Trophoblast cell (in vitro differentiated cells and primary cell): ENCODE measurements around the gene LIMK2.

Experiments
- DNase-seq, 2 donors: peaks; one replicate each; pipeline ENCODE4 v3.0.0-alpha.2; 2016
- H2AFZ ChIP-seq: 2 replicates; pipeline ENCODE4 v1.6.1; 2013; ENCODE audit warnings: low read length, moderate library complexity, mild to moderate bottlenecking; ENCODE audit not compliant: insufficient read depth, poor library complexity
- H2AK5ac ChIP-seq: 2 replicates; pipeline ENCODE4 v1.6.1; 2013; ENCODE audit warnings: mild to moderate bottlenecking, low read length
- H2BK120ac ChIP-seq: 2 replicates; pipeline ENCODE4 v1.6.1; 2013; ENCODE audit warnings: low read length, mild to moderate bottlenecking, moderate library complexity; ENCODE audit not compliant: insufficient read depth, poor library complexity
- H2BK12ac ChIP-seq: 2 replicates; pipeline ENCODE4 v1.6.1; 2013; ENCODE audit warnings: mild to moderate bottlenecking, low read length, moderate library complexity
- H2BK5ac ChIP-seq: 2 replicates; pipeline ENCODE4 v1.6.1; 2013; ENCODE audit warnings: low read length, low read depth, moderate library complexity, mild to moderate bottlenecking; ENCODE audit not compliant: poor library complexity
- H3K14ac ChIP-seq: 2 replicates; pipeline ENCODE4 v1.6.1; 2013; ENCODE audit warnings: mild to moderate bottlenecking, low read length
- H3K18ac ChIP-seq: 2 replicates; pipeline ENCODE4 v1.6.1; 2013; ENCODE audit warnings: mild to moderate bottlenecking, low read length
- H3K23ac ChIP-seq: 2 replicates; pipeline ENCODE4 v1.6.1; 2013; ENCODE audit warnings: low read length
- H3K27ac ChIP-seq: 2 replicates; pipeline ENCODE4 v1.5.1; 2013; ENCODE audit warnings: low read depth, mild to moderate bottlenecking, inconsistent platforms, low read length, moderate library complexity
- H3K27me3 ChIP-seq: 2 replicates; pipeline ENCODE4 v1.6.1; 2013; ENCODE audit warnings: inconsistent platforms, mild to moderate bottlenecking, low read length, moderate library complexity; ENCODE audit not compliant: insufficient read depth
- H3K36me3 ChIP-seq, 2 experiments: 1 replicate in 1 of 2; 2 replicates in 1 of 2; pipeline ENCODE4 v1.6.1; 2013; ENCODE audit warnings: low read length in 2 of 2, mild to moderate bottlenecking in 2 of 2, moderate library complexity in 1 of 2; ENCODE audit not compliant: insufficient read depth in 2 of 2, control insufficient read depth in 1 of 2
- H3K4ac ChIP-seq: 2 replicates; pipeline ENCODE4 v1.6.1; 2013; ENCODE audit warnings: low read depth, mild to moderate bottlenecking, low read length, moderate library complexity
- H3K4me1 ChIP-seq, 2 experiments: 1 replicate in 1 of 2; 2 replicates in 1 of 2; pipeline ENCODE4 v1.6.1; 2013; ENCODE audit warnings: low read length in 2 of 2, mild to moderate bottlenecking in 2 of 2, moderate library complexity in 1 of 2; ENCODE audit not compliant: insufficient read depth in 2 of 2, control insufficient read depth in 1 of 2
- H3K4me2 ChIP-seq: 2 replicates; pipeline ENCODE4 v1.6.1; 2013; ENCODE audit warnings: inconsistent platforms, mild to moderate bottlenecking, low read length, moderate library complexity
- H3K4me3 ChIP-seq: 2 replicates; pipeline ENCODE4 v1.5.1; 2013; ENCODE audit warnings: mild to moderate bottlenecking, low read depth, low read length, inconsistent platforms
- H3K79me1 ChIP-seq: one replicate; pipeline ENCODE4 v1.6.1; 2013; ENCODE audit warnings: low read length
- H3K79me2 ChIP-seq: 2 replicates; pipeline ENCODE4 v1.6.1; 2013; ENCODE audit warnings: low read length, mild to moderate bottlenecking; ENCODE audit not compliant: control insufficient read depth, insufficient read depth, poor library complexity
- H3K9ac ChIP-seq: 2 replicates; pipeline ENCODE4 v1.6.1; 2013; ENCODE audit warnings: mild to moderate bottlenecking, low read length
- H3K9me3 ChIP-seq: 2 replicates; pipeline ENCODE4 v1.6.1; 2013; ENCODE audit warnings: low read depth, mild to moderate bottlenecking, control low read depth, inconsistent platforms, low read length; ENCODE audit not compliant: insufficient read depth
- H4K12ac ChIP-seq: 2 replicates; pipeline ENCODE4 v1.6.1; 2013; ENCODE audit warnings: low read depth, mild to moderate bottlenecking, low read length, moderate library complexity
- H4K8ac ChIP-seq: 2 replicates; pipeline ENCODE4 v1.6.1; 2013; ENCODE audit warnings: low read depth, mild to moderate bottlenecking, low read length, moderate library complexity
- H4K91ac ChIP-seq: one replicate; pipeline ENCODE4 v1.6.1; 2013; ENCODE audit warnings: low read depth, mild to moderate bottlenecking, low read length, moderate library complexity
- WGBS: extraction: QIAGEN DNeasy Blood & Tissue Kit; methylation state at CpG from one replicate; pipeline ENCODE4 v1.1.7; 2013; ENCODE audit warnings: missing lambda C conversion rate; ENCODE audit not compliant: insufficient read length, insufficient coverage; ENCODE audit errors: extremely low coverage; 5-methylcytosine and 5-hydroxymethylcytosine counted together

Gene LIMK2

GRCh38 chr22:31250740-31251600, 38.9 kb downstream of the LIMK2 start:
- Histone ChIP-seq H2BK120ac (peak overlapping the region; percentile 57), H3K14ac (no peak overlapping the region), H4K12ac (no peak overlapping the region), H4K8ac (peak overlapping the region; percentile 55), H3K79me2 (peaks cover 33% of the 10 kb centered on the region), H3K9me3 (no peaks in the 10 kb centered on the region), H3K23ac (no peak overlapping the region), H3K4ac (peak overlapping the region; percentile 85), H3K79me1 (peaks cover 47% of the 10 kb centered on the region), H3K4me3 (no peak overlapping the region), H2BK5ac (peak overlapping the region; percentile 74), H2AFZ (no peak overlapping the region), H3K4me2 (peak overlapping the region; percentile 82), H4K91ac (peak overlapping the region; percentile 45), H2BK12ac (no peak overlapping the region), H3K18ac (no peak overlapping the region), H3K4me1 (peaks cover 39 to 61% of the 10 kb centered on the region in 2 experiments), H3K27me3 (no peaks in the 10 kb centered on the region), H3K9ac (no peak overlapping the region), H2AK5ac (no peak overlapping the region), H3K36me3 (peaks cover 3 to 7% of the 10 kb centered on the region in 2 experiments), H3K27ac (peak overlapping the region; percentile 90)
- peak in 1 of 2 donors; percentile 24 for DNase-seq
- WGBS: no CpG with 5 or more reads among the region's 4 CpGs

- Histone ChIP-seq H3K4me2 (peak overlapping the region; percentile 28), H3K27me3 (no peaks in the 10 kb centered on the region), H3K36me3 (peaks cover 9 to 18% of the 10 kb centered on the region in 2 experiments), H3K4ac (peak overlapping the region; percentile 16), H3K9me3 (no peaks in the 10 kb centered on the region), H2BK12ac (no peak overlapping the region), H3K18ac (peak overlapping the region; percentile 27), H3K4me3 (no peak overlapping the region), H2BK5ac (peak overlapping the region; percentile 18), H3K79me2 (peaks cover 28% of the 10 kb centered on the region), H3K9ac (no peak overlapping the region), H3K27ac (peak overlapping the region; percentile 65), H3K79me1 (peaks cover 28% of the 10 kb centered on the region), H4K91ac (peak overlapping the region; percentile 67), H4K8ac (no peak overlapping the region), H4K12ac (peak overlapping the region; percentile 1), H3K4me1 (peaks cover 27 to 45% of the 10 kb centered on the region in 2 experiments), H3K23ac (no peak overlapping the region), H2BK120ac (peak overlapping the region; percentile 40), H2AK5ac (no peak overlapping the region), H2AFZ (no peak overlapping the region), H3K14ac (peak overlapping the region; percentile 15)
- no CpG with 5 or more reads among the region's 4 CpGs for WGBS
- peak; percentile 98 for DNase-seq
Observed at GRCh38 chr22:31253949-31254348, 41.9 kb downstream of the LIMK2 start.

GRCh38 chr22:31259798-31260473, 47.8 kb downstream of the LIMK2 start:
- Histone ChIP-seq H3K18ac (peak overlapping the region; percentile 39), H2AFZ (no peak overlapping the region), H3K27me3 (no peaks in the 10 kb centered on the region), H3K4me3 (no peak overlapping the region), H3K79me1 (peaks cover 4% of the 10 kb centered on the region), H3K9me3 (peaks cover 2% of the 10 kb centered on the region), H3K4ac (peak overlapping the region; percentile 27), H3K23ac (no peak overlapping the region), H3K4me2 (no peak overlapping the region), H2AK5ac (no peak overlapping the region), H4K8ac (no peak overlapping the region), H2BK12ac (no peak overlapping the region), H3K9ac (no peak overlapping the region), H2BK5ac (no peak overlapping the region), H3K79me2 (peaks cover 3% of the 10 kb centered on the region), H3K14ac (no peak overlapping the region), H3K27ac (no peak overlapping the region), H4K91ac (no peak overlapping the region), H2BK120ac (no peak overlapping the region), H3K4me1 (peaks cover 2 to 3% of the 10 kb centered on the region in 2 experiments), H3K36me3 (peaks cover 39 to 61% of the 10 kb centered on the region in 2 experiments), H4K12ac (no peak overlapping the region)
- DNase-seq: no peak
- WGBS: no CpG with 5 or more reads among the region's 8 CpGs

- peaks cover 2% of the 10 kb centered on the region for H3K9me3 ChIP-seq
- H3K4me1 ChIP-seq: no peaks in the 10 kb centered on the region
- no peak overlapping the region for H3K4me2 ChIP-seq
- H3K36me3 ChIP-seq: peaks cover 41 to 64% of the 10 kb centered on the region in 2 experiments
- H2BK5ac ChIP-seq: no peak overlapping the region
- H3K27ac ChIP-seq: no peak overlapping the region
- H3K4ac ChIP-seq: no peak overlapping the region
- H3K79me2 ChIP-seq: peaks cover 3% of the 10 kb centered on the region
- no peak overlapping the region for H4K12ac ChIP-seq
- H2BK12ac ChIP-seq: no peak overlapping the region
- H3K4me3 ChIP-seq: no peak overlapping the region
- H3K79me1 ChIP-seq: no peaks in the 10 kb centered on the region
- H2BK120ac ChIP-seq: no peak overlapping the region
- no peak overlapping the region for H2AK5ac ChIP-seq
- H3K27me3 ChIP-seq: no peaks in the 10 kb centered on the region
- no peak overlapping the region for H3K14ac ChIP-seq
- H4K91ac ChIP-seq: no peak overlapping the region
- H3K18ac ChIP-seq: no peak overlapping the region
- H4K8ac ChIP-seq: no peak overlapping the region
- DNase-seq: no peak
- H3K23ac ChIP-seq: no peak overlapping the region
- no peak overlapping the region for H2AFZ ChIP-seq
- H3K9ac ChIP-seq: no peak overlapping the region
- no CpG with 5 or more reads among the region's 3 CpGs for WGBS
Observed at GRCh38 chr22:31260474-31260856, 48.4 kb downstream of the LIMK2 start.
